Left ventricle myocardium inferior (tissue), 1 donor: ENCODE data around the gene NSMCE1. TPM values are rescaled to one million over a fixed set of nuclear protein-coding genes. Genes with fewer than 3 reads are reported as not detected.

Source experiments
- total RNA-seq: library from RNA; stranded (reverse); fragmentation: NEBNext Ultra II Directional; extraction: Animal tissue kit (Norgen Biotek cat#: 25700); gene quantifications from one replicate; pipeline ENCODE4 v1.2.1, GENCODE V29; 2021
- donor health status: DM: no; HTN: yes; CAD: no; lungs with severe emphysema.

The NSMCE1 gene
- total RNA-seq, 1 donor from 2014 or later: 38.6 TPM

Other genes with a start within 250 kb of the NSMCE1 start
- gene C16orf82, start 201.8 kb downstream of the NSMCE1 start, total RNA-seq: not detected
- gene KDM8, start 65.2 kb downstream of the NSMCE1 start, total RNA-seq: 3.2 TPM
- 12.0 TPM for gene IL4R, start 45.2 kb upstream of the NSMCE1 start, total RNA-seq
- 0.05 TPM for gene IL21R, start 133.4 kb upstream of the NSMCE1 start, total RNA-seq